ENCODE measurements around the gene SLC12A7. TPM values are rescaled to one million over a fixed set of nuclear protein-coding genes. Genes with fewer than 3 reads are reported as not detected.
A peak's percentile ranks its signal among the peaks of the same experiment; 100 is the strongest.

The SLC12A7 gene
- total and polyA plus RNA-seq, 2 of the 13 experiments (the other 11 are each of a cell fraction or from before 2014, with no cell fraction given): 14.0 to 18.5 TPM

GRCh38 chr5:1155191-1156032 lies 43.5 kb upstream of the SLC12A7 start (continued):
- no peak for TF ChIP-seq ZNF770 (CRISPR knock-in tag; IDR thresholded peaks at IDR 0.05)
- 0 out of 2 replicates have a peak, but pooled peaks have one; percentile 19 for TF ChIP-seq BCL3 (CRISPR knock-in tag; IDR thresholded peaks at IDR 0.05)
- no peak for TF ChIP-seq TMF1 (CRISPR knock-in tag; IDR thresholded peaks at IDR 0.05; ENCODE audit: low read depth)
- TF ChIP-seq FOXO4 (CRISPR knock-in tag; conservative IDR thresholded peaks at IDR 0.05): no peak
- TF ChIP-seq ESRRA (CRISPR knock-in tag; IDR thresholded peaks at IDR 0.05; ENCODE audit: low read depth): 0 out of 2 replicates have a peak, but pooled peaks have one; percentile 42
- no peak for TF ChIP-seq NR2F6 (IDR thresholded peaks at IDR 0.05)
- peak; percentile 65 for TF ChIP-seq NR2F6 (CRISPR knock-in tag; IDR thresholded peaks at IDR 0.05)
